OCI-LY3 (cell line): ENCODE measurements around the gene MACROD1.

Experiments
- CTCF ChIP-seq: fragments of 200-600, 300-600 bp; sonication (generic); IDR thresholded peaks from 2 replicates; pipeline ENCODE4 v1.5.1; 2014; ENCODE audit warnings: antibody characterized with exemption, low read length, low read depth
- EZH2phosphoT487 ChIP-seq: fragments of 200-600 bp; shearing (Covaris generic); IDR thresholded peaks from 2 replicates; pipeline ENCODE4 v1.6.1; 2018; ENCODE audit warnings: antibody characterized with exemption, mixed run types, low read depth

GRCh38 chr11:64100360-64100759, 65.6 kb downstream of the MACROD1 start:
- TF ChIP-seq CTCF: peak; percentile 50
- no peak for TF ChIP-seq EZH2phosphoT487
